Measurements from ENCODE around the gene NDUFS8. TPM values are rescaled to one million over a fixed set of nuclear protein-coding genes. Genes with fewer than 3 reads are reported as not detected.

NDUFS8 gene
- total and polyA plus RNA-seq, 2 of the 13 experiments (the other 11 are each of a cell fraction or from before 2014, with no cell fraction given): 96.7 to 158 TPM

- peak; percentile 37; the same call in 1 of the 2 replicates for TF ChIP-seq RERE (CRISPR knock-in tag; IDR thresholded peaks at IDR 0.05; ENCODE audit: low read depth)
- peak; percentile 36; the same call in 1 of the 2 replicates for TF ChIP-seq CREM (IDR thresholded peaks at IDR 0.05)
- TF ChIP-seq CREM (CRISPR knock-in tag; IDR thresholded peaks at IDR 0.05): no peak
- TF ChIP-seq NR0B2 (CRISPR knock-in tag; IDR thresholded peaks at IDR 0.05): no peak
- TF ChIP-seq ZNF816 (CRISPR knock-in tag; IDR thresholded peaks at IDR 0.05; ENCODE audit: borderline replicate concordance): no peak
- TF ChIP-seq SRSF1 (optimal IDR thresholded peaks at IDR 0.05; ENCODE audit: low read depth, low read length): peak; percentile 72
- no peak for TF ChIP-seq MZF1 (CRISPR knock-in tag; IDR thresholded peaks at IDR 0.05; ENCODE audit: borderline replicate concordance)
- TF ChIP-seq ZNF800 (CRISPR knock-in tag; IDR thresholded peaks at IDR 0.05): peak; percentile 68; the same call in 1 of the 2 replicates
- no peak for TF ChIP-seq TSC22D2 (CRISPR knock-in tag; IDR thresholded peaks at IDR 0.05; ENCODE audit: borderline replicate concordance)
- TF ChIP-seq THAP9 (CRISPR knock-in tag; IDR thresholded peaks at IDR 0.05; ENCODE audit: borderline replicate concordance): peak; percentile 69; the same call in 1 of the 2 replicates
- peak; percentile 78 for TF ChIP-seq FOXP4 (CRISPR knock-in tag; IDR thresholded peaks at IDR 0.05)
- TF ChIP-seq EEA1 (CRISPR knock-in tag; IDR thresholded peaks at IDR 0.05; ENCODE audit: borderline replicate concordance): peak; percentile 25; the same call in 1 of the 2 replicates
- peak; percentile 40; the same call in 1 of the 2 replicates for TF ChIP-seq HMG20A (CRISPR knock-in tag; IDR thresholded peaks at IDR 0.05; ENCODE audit: borderline replicate concordance)
- TF ChIP-seq EED (CRISPR knock-in tag; IDR thresholded peaks at IDR 0.05): no peak
Measured at GRCh38 chr11:68016904-68017817, 13.3 kb upstream of the NDUFS8 start (continued).
